ENCODE data around the gene NR4A2. TPM values are rescaled to one million over a fixed set of nuclear protein-coding genes. Genes with fewer than 3 reads are reported as not detected.
"Not testable (repeated sequence)": the region's sequence is repeated elsewhere in the genome, so short reads cannot be mapped to it uniquely, and the experiment has no call there.

NR4A2 gene
- polyA plus RNA-seq, 3 donors, result 0.56 to 2.6 (median 0.95) TPM

GRCh38 chr2:156325688-156326525 lies 6.6 kb downstream of the NR4A2 start:
- DNase-seq (ENCODE audit: extremely low read depth in 1 of 11, low read depth in 9 of 11, low spot score in 4 of 11), result no peak

DNA sequence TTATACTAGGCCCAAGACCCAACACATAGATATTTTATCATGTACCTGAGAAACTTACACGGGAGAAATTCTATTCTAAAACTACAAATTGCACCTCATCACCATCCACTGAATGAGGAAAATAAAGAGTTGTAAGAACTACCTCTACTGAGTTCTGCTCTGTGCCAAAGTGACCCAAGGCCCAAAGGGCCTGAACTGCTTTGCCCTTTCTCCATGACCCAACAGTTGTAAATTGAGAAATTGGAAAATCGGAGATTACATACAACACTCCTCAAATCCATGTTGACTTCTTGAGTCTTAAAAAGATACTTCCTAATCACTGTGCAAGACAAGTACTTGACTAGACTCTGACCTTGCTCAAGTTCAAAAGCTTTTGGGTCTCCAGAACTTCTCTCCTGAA lies 8.8 kb downstream of the NR4A2 start:
- no peak for DNase-seq (ENCODE audit: extremely low read depth in 1 of 11, low read depth in 9 of 11, low spot score in 4 of 11)

DNA sequence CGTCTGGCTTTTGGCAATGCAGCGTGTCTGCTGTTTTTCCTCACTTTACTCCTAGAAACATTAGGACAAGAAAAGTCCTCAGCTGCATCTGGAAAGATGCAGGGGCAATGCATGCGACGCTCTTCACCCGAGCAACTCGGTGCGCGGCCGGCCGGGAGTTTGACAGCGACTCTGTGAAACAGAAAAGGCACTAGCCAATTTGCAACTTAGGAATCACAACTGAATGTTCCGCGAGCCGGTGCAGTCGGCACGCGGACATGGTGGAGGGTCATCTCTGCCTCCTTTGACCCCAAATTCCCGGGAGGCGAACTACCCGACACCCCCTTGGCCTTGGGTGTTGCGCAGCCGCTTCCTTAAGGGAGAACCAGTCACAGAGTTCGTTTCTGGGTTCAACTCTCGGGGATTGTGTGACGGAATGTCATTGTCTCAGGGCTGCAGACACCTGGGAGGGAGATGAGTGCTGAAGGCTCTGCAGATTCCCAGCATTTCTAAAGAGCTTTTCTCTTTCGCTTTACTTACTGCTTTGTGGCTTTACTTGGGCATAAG lies 9.8 kb downstream of the NR4A2 start:
- DNase-seq (ENCODE audit: extremely low read depth in 1 of 11, low read depth in 9 of 11, low spot score in 4 of 11), result no peak

DNA sequence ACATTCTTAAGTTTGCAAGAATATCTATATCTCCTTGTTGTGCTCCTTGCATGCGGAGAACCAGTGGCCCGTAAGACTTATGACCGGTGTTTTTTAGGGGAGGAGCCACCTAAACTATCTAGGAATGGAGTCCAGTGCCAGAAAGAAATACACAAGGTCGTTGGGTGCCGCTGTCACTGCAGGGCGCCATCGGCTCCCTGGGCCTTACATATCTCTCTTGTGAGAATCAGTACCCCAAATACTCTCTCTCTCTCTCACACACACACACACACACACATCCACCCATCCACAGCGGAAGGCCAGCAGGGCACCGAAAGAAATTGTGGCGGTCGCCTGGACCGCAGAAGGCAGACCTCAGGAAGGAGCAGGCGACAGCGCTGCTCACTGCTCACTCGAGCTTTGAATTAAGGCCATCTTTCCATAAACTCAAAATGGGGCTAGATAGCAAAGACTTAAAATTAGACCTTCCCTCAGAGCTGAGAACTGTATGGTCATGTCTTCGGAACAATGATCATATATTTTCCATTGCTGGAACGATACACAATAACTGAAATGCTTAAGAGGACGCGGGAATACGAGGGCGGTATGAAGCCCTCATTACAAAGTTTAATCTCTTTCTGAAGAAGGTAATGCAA lies 10.4 kb downstream of the NR4A2 start:
- DNase-seq (ENCODE audit: extremely low read depth in 1 of 11, low read depth in 9 of 11, low spot score in 4 of 11), result no peak

GRCh38 chr2:156321243-156321904 lies 11.1 kb downstream of the NR4A2 start:
- no peak for DNase-seq (ENCODE audit: extremely low read depth in 1 of 11, low read depth in 9 of 11, low spot score in 4 of 11)

DNA sequence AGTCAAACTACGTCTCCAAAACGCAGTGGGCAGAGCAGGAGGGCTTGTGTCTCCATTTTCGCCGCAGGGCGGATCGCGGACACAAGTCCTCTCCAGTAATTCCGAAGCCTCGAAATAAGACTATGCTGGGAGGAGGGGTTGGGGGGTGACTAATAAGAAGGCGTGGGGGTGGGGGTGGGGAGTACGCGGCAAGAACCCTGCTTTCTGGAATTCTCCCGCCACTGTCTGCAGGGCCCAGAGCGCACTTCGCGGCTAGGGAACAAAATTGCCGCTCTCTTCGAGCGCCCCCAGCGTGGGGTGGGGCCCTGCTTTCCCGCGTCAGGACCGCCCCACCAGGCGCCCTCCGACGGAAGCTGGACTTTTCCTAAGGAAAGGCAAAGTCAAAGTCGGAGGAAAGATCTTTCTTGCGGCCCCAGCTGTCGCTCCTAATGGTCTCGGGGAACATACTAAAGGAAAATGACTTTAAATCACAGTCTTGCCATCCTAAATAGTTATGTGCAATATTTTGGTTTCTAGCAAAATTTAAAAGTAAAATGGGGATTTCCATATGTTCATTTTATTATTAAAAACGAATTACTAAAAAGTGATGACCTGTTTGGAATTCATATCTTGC lies 11.9 kb downstream of the NR4A2 start:
- DNase-seq (ENCODE audit: extremely low read depth in 1 of 11, low read depth in 9 of 11, low spot score in 4 of 11), result no peak

DNA sequence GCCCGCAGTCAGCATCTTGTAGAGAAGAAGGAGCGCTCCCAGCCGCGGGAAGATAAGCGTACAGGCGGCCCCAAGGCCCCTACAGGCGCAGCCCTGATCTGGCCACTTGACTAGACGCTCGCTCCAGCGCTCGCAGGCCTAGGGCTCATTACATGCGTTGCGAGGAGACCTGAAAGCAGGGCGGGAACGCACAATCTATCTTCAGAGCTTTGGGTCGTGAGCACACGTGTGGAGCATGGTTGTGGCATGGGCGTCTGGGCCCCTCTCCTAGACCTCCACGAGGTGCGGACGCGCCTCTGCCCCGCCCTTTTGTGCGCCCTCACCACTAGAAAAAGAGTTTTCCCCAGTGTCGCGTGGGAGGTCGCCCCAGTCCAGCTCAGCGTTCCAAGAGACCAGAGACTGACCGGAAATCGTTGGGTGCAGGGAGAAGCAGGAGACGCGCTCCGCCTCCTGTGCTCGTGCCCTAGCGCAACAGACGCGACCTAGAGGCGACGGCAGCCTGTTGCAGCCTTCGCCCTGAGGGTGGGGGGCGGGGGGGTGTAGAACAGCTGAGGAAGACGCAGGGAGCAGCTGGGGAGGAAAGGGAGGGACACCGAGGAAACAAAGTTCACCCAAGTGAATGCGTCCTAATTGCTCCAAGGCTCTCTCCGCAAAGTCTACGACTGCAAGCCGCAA lies 12.6 kb downstream of the NR4A2 start:
- no peak for DNase-seq (ENCODE audit: extremely low read depth in 1 of 11, low read depth in 9 of 11, low spot score in 4 of 11)

- DNase-seq (ENCODE audit: extremely low read depth in 1 of 11, low read depth in 9 of 11, low spot score in 4 of 11), result no peak
These were observed 14.9 kb downstream of the NR4A2 start for GRCh38 chr2:156317631-156318030.

GRCh38 chr2:156311976-156312375 lies 20.5 kb downstream of the NR4A2 start:
- DNase-seq (ENCODE audit: extremely low read depth in 1 of 11, low read depth in 9 of 11, low spot score in 4 of 11), result no peak

- no peak for DNase-seq (ENCODE audit: extremely low read depth in 1 of 11, low read depth in 9 of 11, low spot score in 4 of 11)
These were observed 21.7 kb downstream of the NR4A2 start for GRCh38 chr2:156310773-156311172.

GRCh38 chr2:156309917-156310316 lies 22.6 kb downstream of the NR4A2 start:
- no peak for DNase-seq (ENCODE audit: extremely low read depth in 1 of 11, low read depth in 9 of 11, low spot score in 4 of 11)

- DNase-seq (ENCODE audit: extremely low read depth in 1 of 11, low read depth in 9 of 11, low spot score in 4 of 11), result no peak
These were observed 23.4 kb downstream of the NR4A2 start for GRCh38 chr2:156309167-156309566.

- DNase-seq (ENCODE audit: extremely low read depth in 1 of 11, low read depth in 9 of 11, low spot score in 4 of 11), result no peak
These were observed 25.7 kb downstream of the NR4A2 start for GRCh38 chr2:156306821-156307220.

- DNase-seq (ENCODE audit: extremely low read depth in 1 of 11, low read depth in 9 of 11, low spot score in 4 of 11), result no peak
These were observed 27.4 kb downstream of the NR4A2 start for GRCh38 chr2:156305121-156305520.

DNA sequence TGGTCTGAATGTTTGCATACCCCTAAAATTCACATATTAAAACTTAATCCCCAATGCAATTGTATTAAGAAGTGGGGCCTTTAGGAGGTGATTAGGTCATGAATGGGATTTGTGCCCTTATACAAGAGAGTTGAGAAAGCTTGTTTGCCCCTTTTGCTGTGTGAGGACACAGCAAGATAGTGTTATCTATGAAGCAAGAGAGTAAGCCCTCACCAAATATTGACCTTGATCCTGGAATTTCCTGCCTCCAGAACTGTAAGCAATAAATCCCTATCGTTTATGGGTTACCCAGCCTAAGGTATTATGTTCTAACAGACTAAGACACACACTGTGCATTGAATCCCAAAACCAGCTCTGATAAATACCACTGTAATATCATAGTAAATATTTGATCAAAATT lies 32.2 kb downstream of the NR4A2 start:
- no peak for DNase-seq (ENCODE audit: extremely low read depth in 1 of 11, low read depth in 9 of 11, low spot score in 4 of 11)

DNA sequence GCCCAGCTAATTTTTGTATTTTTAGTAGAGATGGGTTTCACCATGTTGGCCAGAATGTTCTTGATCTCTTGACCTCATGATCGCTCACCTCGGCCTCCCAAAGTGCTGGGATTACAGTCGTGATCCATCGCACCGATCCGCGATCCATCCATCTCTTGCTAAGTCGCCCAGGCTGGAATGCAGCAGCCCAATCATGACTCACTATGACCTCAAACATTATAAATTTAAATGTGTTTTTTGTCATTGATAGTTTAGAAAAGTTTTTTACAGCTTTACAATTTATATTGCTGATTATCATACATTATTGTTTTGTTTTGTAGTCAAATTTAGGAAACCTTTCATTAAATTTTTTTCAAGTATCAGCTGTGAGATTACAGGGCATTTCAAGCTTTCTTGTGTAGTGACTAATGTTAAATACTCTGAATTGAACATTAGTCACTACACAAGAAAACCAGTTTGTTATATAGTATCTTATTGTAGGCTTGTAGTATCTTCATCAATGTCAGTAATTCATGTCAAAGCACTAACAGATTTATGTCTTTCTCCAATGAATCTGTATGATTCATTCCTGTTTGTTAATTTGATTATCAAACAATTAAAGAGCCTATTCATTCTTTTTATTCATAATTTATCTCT lies 37.5 kb downstream of the NR4A2 start:
- DNase-seq (ENCODE audit: extremely low read depth in 1 of 11, low read depth in 9 of 11, low spot score in 4 of 11), result no peak

DNA sequence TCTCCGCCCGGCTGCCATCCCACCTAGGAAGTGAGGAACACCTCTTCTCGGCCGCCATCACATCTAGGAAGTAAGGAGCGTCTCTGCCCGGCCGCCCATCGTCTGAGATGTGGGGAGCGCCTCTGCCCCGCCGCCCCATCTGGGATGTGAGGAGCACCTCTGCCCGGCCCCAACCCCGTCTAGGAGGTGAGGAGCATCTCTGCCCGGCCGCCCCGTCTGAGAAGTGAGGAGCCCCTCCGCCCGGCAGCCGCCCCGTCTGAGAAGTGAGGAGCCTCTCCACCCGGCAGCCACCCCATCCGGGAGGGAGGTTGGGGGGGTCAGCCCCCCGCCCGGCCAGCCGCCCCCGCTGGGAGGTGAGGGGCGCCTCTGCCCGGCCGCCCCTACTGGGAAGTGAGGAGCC lies 39.1 kb downstream of the NR4A2 start:
- DNase-seq (ENCODE audit: extremely low read depth in 1 of 11, low read depth in 9 of 11, low spot score in 4 of 11), result not testable (repeated sequence)

GRCh38 chr2:156279446-156280150 lies 52.9 kb downstream of the NR4A2 start:
- no peak for DNase-seq (ENCODE audit: extremely low read depth in 1 of 11, low read depth in 9 of 11, low spot score in 4 of 11)
